NCI-H2171 (cell line): ENCODE measurements around the gene P2RX3.
"Not testable (repeated sequence)": the region's sequence is repeated elsewhere in the genome, so short reads cannot be mapped to it uniquely, and the experiment has no call there.

ENCODE experiments used
- DNase-seq: peaks from one replicate; lab custom pipeline; 2025; lab: John Stamatoyannopoulos, UW

The P2RX3 gene

GRCh38 chr11:57349491-57350274 is 11.5 kb downstream of the P2RX3 start:
- DNase-seq = no peak

DNA sequence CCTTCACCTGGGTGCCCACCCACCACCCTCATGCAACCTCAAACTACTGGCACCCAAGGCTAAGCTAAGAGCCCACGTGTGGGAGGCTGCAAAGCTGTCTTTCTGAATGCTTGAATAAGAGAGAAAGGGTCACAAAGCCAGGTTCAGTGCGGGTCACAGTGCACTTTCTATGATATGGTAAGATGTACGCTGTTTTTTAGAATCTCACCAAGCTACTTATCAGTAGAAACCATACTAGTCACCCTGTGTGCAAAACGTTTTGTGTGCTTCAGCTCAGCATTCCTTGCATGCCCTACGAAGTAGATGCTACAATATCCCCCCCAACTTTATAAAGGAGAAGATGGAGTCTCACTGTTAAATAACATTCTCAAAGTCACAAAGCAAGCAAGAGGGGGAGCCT is 14.9 kb downstream of the P2RX3 start:
- DNase-seq = no peak

GRCh38 chr11:57353446-57353845 is 15.3 kb downstream of the P2RX3 start:
- DNase-seq = no peak

DNA sequence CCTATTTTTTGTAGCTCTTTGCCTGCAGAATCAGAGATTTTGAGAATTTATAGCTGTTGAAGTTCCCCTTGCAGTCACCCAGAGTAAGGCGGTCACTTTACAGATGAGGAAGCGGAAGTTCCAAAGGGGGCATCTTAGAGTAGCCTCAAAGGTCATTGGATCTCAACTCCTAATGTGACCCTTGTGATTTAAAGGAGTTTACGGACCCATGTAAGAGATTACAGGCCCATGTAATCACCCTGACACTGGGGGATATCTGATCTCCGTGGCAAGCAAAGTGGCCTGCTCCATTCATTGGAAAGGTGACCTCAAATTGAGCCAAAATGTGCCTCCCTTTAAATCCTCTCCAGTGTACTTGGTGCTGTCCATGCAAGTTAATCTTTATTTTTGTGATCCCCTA is 15.7 kb downstream of the P2RX3 start:
- DNase-seq = no peak

GRCh38 chr11:57354699-57355098 is 16.5 kb downstream of the P2RX3 start:
- DNase-seq = no peak

GRCh38 chr11:57356268-57356667 is 18.1 kb downstream of the P2RX3 start:
- DNase-seq = no peak

DNA sequence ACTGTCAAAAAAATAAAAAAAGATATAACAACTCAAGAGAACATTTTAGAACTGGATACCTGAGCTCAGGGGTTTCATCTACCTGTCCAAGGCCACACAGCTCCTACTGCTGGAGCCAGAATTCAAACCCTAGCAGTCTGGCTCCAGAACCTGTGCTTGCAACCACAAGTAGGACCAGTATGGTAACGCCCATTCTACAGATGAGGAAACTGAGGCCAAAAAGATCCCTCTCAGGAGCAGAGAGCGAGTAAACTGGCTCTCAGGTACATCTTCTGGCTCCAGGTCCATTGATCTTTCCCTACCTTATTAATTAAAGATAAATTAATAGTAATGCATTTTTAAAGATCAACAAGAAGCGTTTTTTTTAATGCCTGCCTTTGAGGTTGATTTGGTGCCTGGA is 19.2 kb downstream of the P2RX3 start:
- DNase-seq = no peak

DNA sequence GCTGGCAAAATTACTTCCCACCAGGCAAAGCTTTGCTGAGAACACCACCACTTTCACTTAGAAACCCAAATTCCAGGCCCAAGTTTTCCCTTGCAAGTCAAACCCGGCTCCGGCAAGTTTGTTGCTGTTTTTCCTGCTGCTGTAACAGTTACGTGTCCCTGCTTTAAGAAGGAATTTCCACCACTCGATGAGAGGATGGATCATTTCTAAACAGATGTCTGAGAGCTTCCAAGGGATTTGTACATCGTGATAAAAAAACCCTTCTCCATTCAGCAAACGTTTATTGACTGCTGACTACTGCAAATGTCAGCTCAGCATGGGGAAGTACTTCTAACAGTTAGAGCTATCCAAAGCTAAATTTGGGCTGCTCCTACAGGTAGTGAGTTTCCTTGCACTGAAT is 19.7 kb downstream of the P2RX3 start:
- no peak for DNase-seq

DNA sequence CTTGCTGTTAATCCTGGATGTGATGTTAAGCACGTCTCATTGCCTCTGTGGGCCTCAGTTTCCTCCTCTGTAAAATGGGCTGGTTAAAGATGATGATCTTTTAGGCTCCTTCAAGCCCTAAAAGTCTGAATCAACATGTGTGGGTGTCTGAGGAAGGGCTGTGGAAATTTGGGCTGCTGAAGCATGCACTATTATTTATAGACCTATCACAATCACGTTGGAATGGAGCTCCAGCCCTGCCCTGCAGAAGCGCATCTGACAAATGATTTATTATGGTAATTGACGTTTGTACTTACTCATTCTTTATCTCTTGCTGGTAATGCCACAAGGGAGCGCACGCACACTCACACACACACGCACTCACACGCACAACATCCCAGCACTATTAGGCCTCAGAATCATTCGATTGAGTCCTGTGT is 20.4 kb downstream of the P2RX3 start:
- no peak for DNase-seq

DNA sequence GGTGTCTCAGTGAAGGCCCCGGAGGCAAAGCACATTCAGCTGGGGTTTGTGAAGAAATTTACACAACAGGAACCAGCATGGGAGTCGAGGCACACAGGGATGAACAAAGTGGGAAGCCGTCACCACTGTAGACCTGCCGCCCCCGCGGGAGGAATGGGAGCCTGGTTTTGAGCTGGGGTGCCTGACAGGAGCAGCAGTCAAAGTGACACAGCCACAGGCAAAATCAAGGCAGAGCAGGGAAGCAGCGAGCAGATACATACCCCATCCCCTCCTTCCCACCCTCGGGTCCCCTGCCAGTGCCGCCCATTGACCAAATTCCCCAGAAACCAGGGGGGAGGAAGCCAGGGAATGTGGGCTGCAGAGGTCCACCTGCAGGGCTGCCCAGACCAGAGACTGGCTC is 20.8 kb downstream of the P2RX3 start:
- DNase-seq = no peak

DNA sequence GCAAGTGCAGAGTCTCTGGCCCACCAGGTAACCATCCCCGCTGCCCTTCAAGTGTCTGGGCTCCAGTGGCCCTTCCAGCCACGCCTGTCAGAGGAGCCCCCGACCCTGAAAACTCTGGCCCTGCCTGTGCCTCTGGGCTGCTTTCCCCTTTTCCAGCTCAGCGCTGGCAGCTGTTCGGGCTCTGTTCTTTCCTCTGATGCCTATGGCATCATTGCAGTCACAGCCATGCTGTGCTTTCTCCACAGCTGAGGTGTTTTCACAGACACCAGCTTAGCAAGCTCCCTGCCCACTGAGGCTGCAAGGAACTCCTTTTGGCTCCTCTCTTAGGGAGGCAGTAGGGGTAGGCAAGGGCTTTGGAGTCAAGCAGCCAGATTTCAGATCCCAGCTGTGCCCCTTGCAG is 21.2 kb downstream of the P2RX3 start:
- DNase-seq = no peak

DNA sequence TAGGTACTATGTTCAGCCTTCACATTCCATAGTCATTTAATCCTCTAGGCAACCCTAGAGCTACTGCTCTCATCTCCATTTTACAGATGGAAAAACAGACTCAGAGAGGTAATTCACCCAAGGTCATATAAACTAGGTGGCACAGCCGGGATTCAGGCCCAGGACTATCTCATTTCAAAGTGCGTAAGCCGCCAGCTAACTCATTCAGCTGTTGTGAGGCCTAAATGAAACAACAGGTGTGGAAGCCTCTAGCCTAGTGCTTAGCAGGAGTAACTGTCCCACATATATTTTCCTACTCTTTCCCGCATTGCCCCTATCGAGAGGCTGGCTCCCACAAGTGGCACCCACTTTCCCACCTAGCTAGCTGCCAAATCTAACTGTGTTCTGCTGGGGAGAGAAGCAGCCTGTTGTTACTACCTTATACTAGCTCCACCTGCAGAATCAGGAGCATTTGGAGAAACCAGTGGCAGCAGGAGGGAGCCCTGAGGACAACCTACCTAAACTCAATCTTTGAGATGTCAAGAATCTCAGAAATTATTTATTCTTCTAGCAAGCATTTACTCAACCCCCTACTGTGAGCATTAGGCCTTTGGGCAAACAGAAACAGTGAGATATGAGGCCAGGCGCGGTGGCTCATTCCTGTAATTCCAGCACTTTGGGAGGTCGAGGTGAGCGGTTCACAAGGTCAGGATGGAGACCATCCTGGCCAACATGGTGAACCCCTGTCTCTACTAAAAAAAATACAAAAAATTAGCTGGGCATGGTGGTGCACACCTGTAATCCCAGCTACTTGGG is 21.9 kb downstream of the P2RX3 start:
- DNase-seq = no peak

DNA sequence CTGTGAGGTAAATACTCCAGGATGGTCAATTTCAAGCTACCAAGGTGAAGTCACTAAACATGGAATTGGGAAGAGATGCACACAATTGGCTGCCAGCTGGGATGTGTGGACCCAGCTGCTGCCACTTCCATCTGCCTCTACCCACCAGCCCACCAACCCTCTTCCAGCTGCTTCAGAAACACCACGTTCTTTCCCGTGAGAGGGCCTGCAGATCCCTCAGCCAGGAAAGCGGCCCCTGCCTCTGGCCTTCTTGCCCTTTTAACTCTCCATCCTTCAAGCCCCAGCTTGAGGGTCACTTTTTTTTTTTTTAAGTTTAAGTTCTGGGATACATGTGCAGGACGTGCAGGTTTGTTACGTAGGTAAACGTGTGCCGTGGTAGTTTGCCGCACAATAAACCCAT is 22.8 kb downstream of the P2RX3 start:
- no peak for DNase-seq

DNA sequence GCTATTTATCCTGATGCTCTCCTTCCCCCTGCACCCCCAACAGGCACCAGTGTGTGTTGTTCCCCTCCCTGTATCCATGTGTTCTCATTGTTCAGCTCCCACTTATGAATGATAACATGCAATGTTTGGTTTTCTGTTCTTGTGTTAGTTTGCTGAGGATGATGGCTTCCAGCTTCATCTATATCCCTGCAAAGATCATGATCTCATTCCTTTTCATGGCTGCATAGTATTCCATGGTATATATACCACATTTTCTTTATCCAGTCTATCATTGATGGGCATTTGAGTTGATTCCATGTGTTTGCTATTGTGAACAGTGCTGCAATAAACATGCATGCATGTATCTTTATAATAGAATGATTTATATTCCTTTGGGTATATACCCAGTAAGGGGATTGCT is 23.3 kb downstream of the P2RX3 start:
- not testable (repeated sequence) for DNase-seq

GRCh38 chr11:57361926-57362325 is 23.8 kb downstream of the P2RX3 start:
- no peak for DNase-seq

- no peak for DNase-seq
These were observed 25.3 kb downstream of the P2RX3 start for GRCh38 chr11:57363131-57364080.

GRCh38 chr11:57364851-57365660 is 26.9 kb downstream of the P2RX3 start:
- DNase-seq = no peak

DNA sequence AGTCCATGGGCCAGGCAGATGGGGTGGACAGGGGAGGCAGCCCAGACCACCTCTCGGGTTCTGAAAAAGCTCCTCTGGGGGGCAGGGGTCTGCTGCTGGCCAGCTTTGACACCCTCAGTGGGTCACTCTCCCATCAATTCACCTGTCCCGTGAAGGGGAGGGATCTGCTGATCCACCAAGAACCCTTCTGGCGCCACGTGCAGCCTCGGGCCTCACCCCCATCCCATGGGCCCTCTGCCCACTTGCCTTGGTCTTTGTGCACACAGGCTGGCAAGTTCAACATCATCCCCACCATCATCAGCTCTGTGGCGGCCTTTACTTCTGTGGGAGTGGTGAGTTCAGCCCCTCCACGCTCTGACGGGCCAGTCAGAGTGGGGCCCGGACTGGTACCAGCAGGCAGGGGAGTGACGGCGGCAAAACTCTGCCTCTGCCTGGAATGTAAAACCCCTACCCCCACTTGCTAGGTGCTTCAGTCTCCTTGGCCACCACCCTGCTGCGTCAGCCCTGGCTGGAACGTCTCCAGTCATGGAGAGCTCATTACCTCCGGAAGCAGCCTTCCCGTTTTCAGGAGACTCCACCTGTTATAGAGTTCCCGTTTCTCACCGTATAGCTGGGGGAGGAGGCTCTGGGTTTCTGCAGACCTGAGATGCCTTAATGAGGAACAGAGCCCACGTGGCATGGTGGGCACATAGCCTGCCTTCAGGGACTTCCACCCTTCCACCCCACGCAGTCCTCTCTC is 30.1 kb downstream of the P2RX3 start:
- no peak for DNase-seq

DNA sequence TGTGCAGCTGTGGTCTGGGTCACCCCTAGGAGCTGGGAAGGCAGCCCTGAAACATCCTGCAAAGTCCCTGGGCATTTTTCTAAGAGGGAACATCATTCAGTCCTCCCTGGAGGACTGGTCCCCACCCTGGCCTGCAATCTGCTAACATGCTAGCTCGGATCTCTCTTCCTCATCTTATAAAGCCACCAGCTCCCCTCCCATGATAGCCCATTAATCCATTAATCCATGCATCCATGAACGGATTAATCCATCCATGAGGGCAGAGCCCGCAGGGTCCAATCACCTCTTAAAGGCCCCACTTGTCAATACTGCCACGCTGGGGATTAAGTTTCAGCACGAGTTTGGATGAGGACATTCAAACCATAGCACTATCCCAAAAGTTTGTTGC is 30.7 kb downstream of the P2RX3 start:
- DNase-seq = no peak

DNA sequence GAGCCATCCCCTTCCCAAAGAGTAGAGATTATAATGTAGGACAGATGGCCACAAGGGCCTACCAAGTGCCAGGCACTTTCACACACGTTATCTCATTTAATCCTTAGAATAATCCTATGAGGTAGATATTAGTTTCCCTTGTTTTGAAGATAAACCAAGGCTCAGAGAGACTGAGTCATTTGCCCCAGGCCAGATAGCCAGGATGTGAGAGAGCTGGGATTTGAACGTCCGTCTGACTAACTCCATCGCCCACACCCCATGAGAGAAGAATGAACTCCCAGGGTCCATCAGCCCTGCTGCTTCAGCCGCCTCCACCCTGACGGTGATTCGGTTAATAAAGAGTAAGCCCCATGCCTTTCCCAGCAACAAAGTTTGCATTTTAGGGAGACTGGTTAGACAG is 32.1 kb downstream of the P2RX3 start:
- DNase-seq = no peak

GRCh38 chr11:57370941-57371340 is 32.8 kb downstream of the P2RX3 start:
- no peak for DNase-seq
